Sciatic nerve (tissue), 2 donors: ENCODE measurements around the gene CYTH3. TPM values are rescaled to one million over a fixed set of nuclear protein-coding genes. Genes with fewer than 3 reads are reported as not detected.
"Not testable (repeated sequence)": the region's sequence is repeated elsewhere in the genome, so short reads cannot be mapped to it uniquely, and the experiment has no call there.

ENCODE experiments used
- ATAC-seq: fragments of 200-7000 bp; cut with Tn5 transposase; one replicate; pipeline ENCODE4 v1.9.1; 2020; ENCODE audit warnings: mild to moderate bottlenecking, moderate library complexity
- DNase-seq: peaks from one replicate; pipeline ENCODE4 v3.0.0-alpha.2; 2020; ENCODE audit warnings: low spot score
- intact Hi-C: fragments of 100-400 bp; cut with DNase I; formaldehyde crosslinking; loops from one replicate; pipeline ENCODE4 v1.14.2; 2022
- total RNA-seq: library from RNA; stranded (reverse); fragmentation: NEBNext Ultra II Directional; extraction: Animal tissue kit (Norgen Biotek cat#: 25700); gene quantifications from one replicate; pipeline ENCODE4 v1.2.1, GENCODE V29; 2021
- donor health status: DM: no; HTN: no; CAD: no.
- donor health status: DM: no; HTN: no; CAD: no.

Gene CYTH3
- total RNA-seq = 56.9 TPM

- intact Hi-C loops = no loop called here
- peak; percentile 88 for DNase-seq
- ATAC-seq = peak; percentile 94
These were observed at the start of gene CYTH3 for GRCh38 chr7:6272481-6273323. Gene CYTH3 (minus strand): TSS chr7:6272624. CDS start chr7:6272507, 117 bp downstream.

- ATAC-seq (no peak), DNase-seq (no peak)
- intact Hi-C loops = loop anchor here (10.0 kb wide), 1 partner anchor 326 kb away; no protein-coding TSS in a partner anchor
These were observed 48.4 kb upstream of the CYTH3 start for GRCh38 chr7:6320791-6321190.

- intact Hi-C loops = no loop called here
- ATAC-seq = peak; percentile 91
These were observed 45.5 kb upstream of the CYTH3 start for GRCh38 chr7:6317797-6318438.

GRCh38 chr7:6316226-6316625 is 43.8 kb upstream of the CYTH3 start:
- no peak for DNase-seq
- no peak for ATAC-seq
- intact Hi-C loops = no loop called here

More at GRCh38 chr7:6317797-6318438, 45.5 kb upstream of the CYTH3 start:
- DNase-seq = peak; percentile 72

- no peak for DNase-seq
- intact Hi-C loops = no loop called here
- no peak for ATAC-seq
These were observed 43.3 kb upstream of the CYTH3 start for GRCh38 chr7:6315746-6316145.

GRCh38 chr7:6310271-6310993 is 38.0 kb upstream of the CYTH3 start:
- intact Hi-C loops = no loop called here
- no peak for DNase-seq
- no peak for ATAC-seq

- intact Hi-C loops = no loop called here
- ATAC-seq (no peak), DNase-seq (no peak)
These were observed 35.3 kb upstream of the CYTH3 start for GRCh38 chr7:6307762-6308161.

- DNase-seq (no peak), ATAC-seq (no peak)
- intact Hi-C loops = no loop called here
These were observed 34.0 kb upstream of the CYTH3 start for GRCh38 chr7:6306471-6306870.

GRCh38 chr7:6305330-6305729 is 32.9 kb upstream of the CYTH3 start:
- intact Hi-C loops = no loop called here
- no peak for ATAC-seq

GRCh38 chr7:6301446-6301845 is 29.0 kb upstream of the CYTH3 start:
- DNase-seq, intact Hi-C loops, ATAC-seq: not testable (repeated sequence)

More at GRCh38 chr7:6305330-6305729, 32.9 kb upstream of the CYTH3 start:
- no peak for DNase-seq

- intact Hi-C loops = no loop called here
- no peak for ATAC-seq
- no peak for DNase-seq
These were observed 27.4 kb upstream of the CYTH3 start for GRCh38 chr7:6299774-6300173.

- no peak for ATAC-seq
- intact Hi-C loops = no loop called here
These were observed 22.4 kb upstream of the CYTH3 start for GRCh38 chr7:6294839-6295238.

GRCh38 chr7:6293202-6293601 is 20.8 kb upstream of the CYTH3 start:
- intact Hi-C loops = no loop called here
- ATAC-seq (no peak), DNase-seq (no peak)

More at GRCh38 chr7:6294839-6295238, 22.4 kb upstream of the CYTH3 start:
- DNase-seq = no peak

- intact Hi-C loops, DNase-seq, ATAC-seq: not testable (repeated sequence)
These were observed 19.5 kb upstream of the CYTH3 start for GRCh38 chr7:6291941-6292340.

- no peak for DNase-seq
- ATAC-seq = no peak
These were observed 19.1 kb upstream of the CYTH3 start for GRCh38 chr7:6291531-6291930.

GRCh38 chr7:6290319-6290741 is 17.9 kb upstream of the CYTH3 start:
- DNase-seq (no peak), ATAC-seq (no peak)
- intact Hi-C loops = no loop called here

More at GRCh38 chr7:6291531-6291930, 19.1 kb upstream of the CYTH3 start:
- intact Hi-C loops = no loop called here

- DNase-seq (no peak), ATAC-seq (no peak)
- intact Hi-C loops = no loop called here
These were observed 15.9 kb upstream of the CYTH3 start for GRCh38 chr7:6288270-6288860.

- ATAC-seq = no peak
- DNase-seq = no peak
- intact Hi-C loops = no loop called here
These were observed 14.1 kb upstream of the CYTH3 start for GRCh38 chr7:6286486-6286885.
